Fibroblast of lung (primary cell): ENCODE results near the gene HTR3E. TPM values are rescaled to one million over a fixed set of nuclear protein-coding genes. Genes with fewer than 3 reads are reported as not detected.

Source experiments
- DNase-seq, 2 donors: peaks; one replicate each; pipeline versions ENCODE4 v3.0.0 to v3.0.0-alpha.2; 2010; ENCODE audit warnings: low read depth in 2 of 2
- H2AFZ ChIP-seq: 2 replicates; pipeline ENCODE4 v1.5.1; 2012; ENCODE audit warnings: low read length, control low read depth, inconsistent platforms
- H3K27ac ChIP-seq: 2 replicates; pipeline ENCODE4 v1.5.1; 2011; ENCODE audit warnings: low read length, control low read depth; ENCODE audit not compliant: insufficient read depth
- H3K27me3 ChIP-seq: 2 replicates; pipeline ENCODE4 v1.5.1; 2011; ENCODE audit warnings: mild to moderate bottlenecking, low read length; ENCODE audit not compliant: control insufficient read depth, insufficient read depth
- H3K36me3 ChIP-seq: 2 replicates; pipeline ENCODE4 v1.5.1; 2011; ENCODE audit warnings: low read length; ENCODE audit not compliant: control insufficient read depth, insufficient read depth
- H3K4me1 ChIP-seq: 2 replicates; pipeline ENCODE4 v1.5.1; 2011; ENCODE audit warnings: low read length; ENCODE audit not compliant: control insufficient read depth, insufficient read depth; ENCODE audit errors: extremely low read depth
- H3K4me2 ChIP-seq: 2 replicates; pipeline ENCODE4 v1.5.1; 2011; ENCODE audit warnings: low read length, control low read depth; ENCODE audit not compliant: insufficient read depth; ENCODE audit errors: extremely low read depth
- H3K4me3 ChIP-seq, 4 experiments: fragments of 200-600 bp in 1 of 4; sonication (generic) in 1 of 4; replicated peaks in 1 of 4; 2 replicates each; pipeline ENCODE4 v1.5.1; 2011 to 2016; ENCODE audit warnings: low read length in 4 of 4, low read depth in 3 of 4, mild to moderate bottlenecking in 3 of 4, control low read depth in 2 of 4, inconsistent platforms in 1 of 4, mixed read lengths in 1 of 4; ENCODE audit not compliant: insufficient read depth in 1 of 4; ENCODE audit errors: control extremely low read depth in 1 of 4
- H3K79me2 ChIP-seq: 2 replicates; pipeline ENCODE4 v1.5.1; 2012; ENCODE audit warnings: mild to moderate bottlenecking, low read length, inconsistent platforms; ENCODE audit not compliant: control insufficient read depth, insufficient read depth
- H3K9ac ChIP-seq: 2 replicates; pipeline ENCODE4 v1.5.1; 2011; ENCODE audit warnings: mild to moderate bottlenecking, low read length, control low read depth; ENCODE audit not compliant: insufficient read depth
- H3K9me3 ChIP-seq: 2 replicates; pipeline ENCODE4 v1.5.1; 2012; ENCODE audit warnings: low read depth, low read length; ENCODE audit not compliant: control insufficient read depth, insufficient read depth
- H4K20me1 ChIP-seq: 2 replicates; pipeline ENCODE4 v1.5.1; 2011; ENCODE audit warnings: low read length; ENCODE audit not compliant: control insufficient read depth, insufficient read depth; ENCODE audit errors: extremely low read depth
- CTCF ChIP-seq, 2 donors: IDR thresholded peaks in 1 of 2; conservative IDR thresholded peaks in 1 of 2; 1 replicate in 1 of 2; 2 replicates in 1 of 2; pipeline ENCODE4 v1.5.1; 2011 to 2012; ENCODE audit warnings: low read length in 2 of 2, control low read depth in 1 of 2, inconsistent platforms in 1 of 2, low read depth in 1 of 2, mild to moderate bottlenecking in 1 of 2
- EZH2 ChIP-seq: IDR thresholded peaks from 2 replicates; pipeline ENCODE4 v1.5.1; 2012; ENCODE audit warnings: low read length, control low read depth, mild to moderate bottlenecking; ENCODE audit errors: missing control alignments
- polyA plus RNA-seq, 2 donors: library from polyadenylated mRNA; depleted of rRNA in 1 of 2; stranded (reverse) in 1 of 2; unstranded in 1 of 2; fragments of >200 nt; gene quantifications; 2 replicates each; pipeline ENCODE4 v1.2.1, GENCODE V29; 2011 to 2012; ENCODE audit warnings: missing spikeins in 1 of 2
- total RNA-seq: library from RNA; depleted of rRNA; stranded (reverse); fragments of >200 nt; gene quantifications from 2 replicates; pipeline ENCODE4 v1.2.1, GENCODE V29; 2014

The HTR3E gene
- total and polyA plus RNA-seq, 2 donors (not counting 1 experiment from before 2014, with no cell fraction given): not detected

GRCh38 chr3:184082465-184082864, 14.4 kb upstream of the HTR3E start:
- Histone ChIP-seq H3K4me2 (no peak overlapping the region), H4K20me1 (no peaks in the 10 kb centered on the region), H3K79me2 (no peaks in the 10 kb centered on the region), H3K27me3 (no peaks in the 10 kb centered on the region), H3K36me3 (no peaks in the 10 kb centered on the region), H3K27ac (no peak overlapping the region), H3K9me3 (no peaks in the 10 kb centered on the region), H3K9ac (no peak overlapping the region), H3K4me1 (no peaks in the 10 kb centered on the region), H2AFZ (no peak overlapping the region), H3K4me3 (no peak overlapping the region)
- no peak for DNase-seq
- no peak for TF ChIP-seq EZH2
- TF ChIP-seq CTCF (conservative IDR thresholded peaks at IDR 0.05 in 1 of 2, IDR thresholded peaks at IDR 0.05 in 1 of 2; ENCODE audit: low read depth in 1 of 2, low read length in 2 of 2): no peak

- no peaks in the 10 kb centered on the region for H3K79me2 ChIP-seq
- no peaks in the 10 kb centered on the region for H3K36me3 ChIP-seq
- H3K9me3 ChIP-seq: no peaks in the 10 kb centered on the region
- TF ChIP-seq CTCF (conservative IDR thresholded peaks at IDR 0.05 in 1 of 2, IDR thresholded peaks at IDR 0.05 in 1 of 2; ENCODE audit: low read depth in 1 of 2, low read length in 2 of 2) (no peak), EZH2 (no peak)
- no peak overlapping the region for H3K4me2 ChIP-seq
- no peaks in the 10 kb centered on the region for H3K4me1 ChIP-seq
- no peak overlapping the region for H3K9ac ChIP-seq
- no peaks in the 10 kb centered on the region for H3K27me3 ChIP-seq
- H2AFZ ChIP-seq: no peak overlapping the region
- no peaks in the 10 kb centered on the region for H4K20me1 ChIP-seq
- H3K27ac ChIP-seq: no peak overlapping the region
- DNase-seq: peak; percentile 23 to 43
- no peak overlapping the region for H3K4me3 ChIP-seq
Observed at GRCh38 chr3:184085389-184085852, 11.4 kb upstream of the HTR3E start.

- Histone ChIP-seq H3K27ac (no peak overlapping the region), H3K9me3 (no peaks in the 10 kb centered on the region), H3K4me2 (no peak overlapping the region), H3K36me3 (no peaks in the 10 kb centered on the region), H3K4me3 (no peak overlapping the region), H2AFZ (no peak overlapping the region), H3K9ac (no peak overlapping the region), H3K79me2 (no peaks in the 10 kb centered on the region), H3K27me3 (no peaks in the 10 kb centered on the region), H4K20me1 (no peaks in the 10 kb centered on the region), H3K4me1 (no peaks in the 10 kb centered on the region)
- TF ChIP-seq EZH2 (no peak), CTCF (conservative IDR thresholded peaks at IDR 0.05 in 1 of 2, IDR thresholded peaks at IDR 0.05 in 1 of 2; ENCODE audit: low read depth in 1 of 2, low read length in 2 of 2) (no peak)
- no peak for DNase-seq
Observed at GRCh38 chr3:184092199-184092598, 4.7 kb upstream of the HTR3E start.
